ENCODE results near the gene ESRRA. TPM values are rescaled to one million over a fixed set of nuclear protein-coding genes. Genes with fewer than 3 reads are reported as not detected.

Gene ESRRA
- total RNA-seq, 4 donors from 2014 or later, result 192 to 471 (median 260) TPM

GRCh38 chr11:64364435-64364834 lies 59.1 kb downstream of the ESRRA start:
- no peak overlapping the region for H3K27ac ChIP-seq
- in situ Hi-C loops (cut with MboI; ENCODE audit: low sequenced_read_pairs in 4 of 4), result no loop called here
- H3K4me1 ChIP-seq, result peaks cover 0 to 8% of the 10 kb centered on the region in 2 donors
- H3K36me3 ChIP-seq, result peaks cover 0 to 78% of the 10 kb centered on the region in 2 donors
- no peaks in the 10 kb centered on the region for H3K9me3 ChIP-seq
- intact Hi-C loops (cut with DNase I; ENCODE audit: low total_unique reads), result no loop called here
- no peak for DNase-seq
- H3K4me3 ChIP-seq, result no peak overlapping the region
- ATAC-seq, result no peak
- H3K27me3 ChIP-seq, result no peaks in the 10 kb centered on the region
- TF ChIP-seq POLR2A (IDR thresholded peaks at IDR 0.05), result no peak
- no peak for TF ChIP-seq CTCF (IDR thresholded peaks at IDR 0.05 in 4 of 5, conservative IDR thresholded peaks at IDR 0.05 in 1 of 5)

- no peaks in the 10 kb centered on the region for H3K27me3 ChIP-seq
- DNase-seq (no peak), ATAC-seq (no peak)
- intact Hi-C loops (cut with DNase I; ENCODE audit: low total_unique reads), result no loop called here
- H3K36me3 ChIP-seq, result peaks cover 0 to 78% of the 10 kb centered on the region in 2 donors
- in situ Hi-C loops (cut with MboI; ENCODE audit: low sequenced_read_pairs in 4 of 4), result no loop called here
- H3K4me1 ChIP-seq, result peaks cover 0 to 4% of the 10 kb centered on the region in 2 donors
- TF ChIP-seq CTCF (IDR thresholded peaks at IDR 0.05 in 4 of 5, conservative IDR thresholded peaks at IDR 0.05 in 1 of 5) (no peak), POLR2A (IDR thresholded peaks at IDR 0.05) (no peak)
- H3K27ac ChIP-seq, result no peak overlapping the region
- no peaks in the 10 kb centered on the region for H3K9me3 ChIP-seq
- no peak overlapping the region for H3K4me3 ChIP-seq
These were observed 59.6 kb downstream of the ESRRA start for GRCh38 chr11:64364911-64365310.

Small RNAs within 50 kb of the gene (microRNA-seq; reads per million reads assigned to microRNA genes)
- 0 reads per million in 2 donors for gene MIR7155 (ENCODE audit: borderline replicate concordance in 2 of 2)

Other genes starting within 250 kb of the ESRRA start
- gene MACROD1, start 139.4 kb upstream of the ESRRA start, total RNA-seq, result 100 to 1,000 TPM; 162 to 308 (median 205) TPM
- 100 to 1,000 TPM; 141 to 193 (median 168) TPM for gene STIP1, start 119.4 kb upstream of the ESRRA start, total RNA-seq
- 10 to 100 TPM in 1 of 4 donors, 1 to 10 TPM in 3; 2.8 to 10.4 (median 6.1) TPM for gene FERMT3, start 98.8 kb upstream of the ESRRA start, total RNA-seq
- gene TRPT1, start 79.3 kb upstream of the ESRRA start, total RNA-seq, result 100 to 1,000 TPM in 3 of 4 donors, 10 to 100 TPM in 1; 80.9 to 231 (median 139) TPM
- 10 to 100 TPM; 32.3 to 70.7 (median 53.4) TPM for gene NUDT22, start 79.2 kb upstream of the ESRRA start, total RNA-seq
- 10 to 100 TPM; 13.8 to 30.0 (median 18.9) TPM for gene DNAJC4, start 75.0 kb upstream of the ESRRA start, total RNA-seq
- 10 to 100 TPM; 33.6 to 87.5 (median 58.2) TPM for gene VEGFB, start 70.9 kb upstream of the ESRRA start, total RNA-seq
- 10 to 100 TPM; 20.2 to 54.7 (median 27.6) TPM for gene FKBP2, start 64.4 kb upstream of the ESRRA start, total RNA-seq
- 100 to 1,000 TPM; 144 to 444 (median 237) TPM for gene PPP1R14B, start 58.6 kb upstream of the ESRRA start, total RNA-seq
- gene PLCB3, start 54.0 kb upstream of the ESRRA start, total RNA-seq, result 1 to 10 TPM; 4.7 to 9.7 (median 6.2) TPM
- gene BAD, start 20.9 kb upstream of the ESRRA start, total RNA-seq, result 10 to 100 TPM; 27.8 to 88.0 (median 76.3) TPM
- 10 to 100 TPM; 13.8 to 28.9 (median 20.4) TPM for gene GPR137, start 19.7 kb upstream of the ESRRA start, total RNA-seq
- not detected for gene KCNK4, start 14.2 kb upstream of the ESRRA start, total RNA-seq
- not detected for gene CATSPERZ, start 5.2 kb upstream of the ESRRA start, total RNA-seq
- gene TRMT112, start 12.0 kb downstream of the ESRRA start, total RNA-seq, result 100 to 1,000 TPM; 133 to 226 (median 194) TPM
- 100 to 1,000 TPM; 170 to 257 (median 219) TPM for gene PRDX5, start 12.6 kb downstream of the ESRRA start, total RNA-seq
- 1 to 10 TPM in 3 of 4 donors, under 1 TPM in 1; 0.98 to 5.2 (median 2.1) TPM for gene CCDC88B, start 34.7 kb downstream of the ESRRA start, total RNA-seq
- gene RPS6KA4, start 53.6 kb downstream of the ESRRA start, total RNA-seq, result 10 to 100 TPM; 16.6 to 27.0 (median 17.2) TPM

Data from gastrocnemius medialis (tissue), 4 donors.